ENCODE data around the gene RTN4IP1. TPM values are rescaled to one million over a fixed set of nuclear protein-coding genes. Genes with fewer than 3 reads are reported as not detected.
"Not testable (repeated sequence)": the region's sequence is repeated elsewhere in the genome, so short reads cannot be mapped to it uniquely, and the experiment has no call there.

RTN4IP1 gene
- total and polyA plus RNA-seq, 4 experiments from 2014 or later: 5.8 to 8.3 (median 7.4) TPM

DNA sequence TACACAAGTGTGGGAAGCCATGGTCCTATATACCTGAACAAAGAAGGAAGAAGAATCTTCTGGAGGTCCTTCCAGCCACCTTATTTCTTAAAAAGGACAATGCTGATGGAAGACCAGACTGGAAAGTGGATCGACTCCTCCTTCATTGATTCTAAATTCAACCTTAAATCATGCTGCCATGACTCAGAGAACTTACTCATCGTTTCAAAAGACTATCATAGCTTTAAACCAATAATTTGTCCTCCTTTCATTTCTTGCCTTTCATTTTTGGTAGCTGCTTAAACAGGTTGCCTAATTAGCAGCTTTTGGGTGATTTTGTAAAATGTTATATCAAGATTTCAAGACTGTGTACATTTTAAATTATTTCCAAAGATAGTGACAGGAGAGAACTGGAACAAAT is 60.8 kb downstream of the RTN4IP1 start:
- peaks cover 46 to 72% of the 10 kb centered on the region in 2 donors for H3K36me3 Mint-ChIP-seq
- DNase-seq: no peak
- H3K27ac ChIP-seq (ENCODE audit: low read depth, low read length): no peak overlapping the region
- H3K36me3 ChIP-seq (ENCODE audit: insufficient read depth, low read length): peaks cover 36% of the 10 kb centered on the region
- H3K4me1 ChIP-seq (ENCODE audit: insufficient read depth, low read length): no peaks in the 10 kb centered on the region
- no peaks in the 10 kb centered on the region for H3K9me3 ChIP-seq (ENCODE audit: control insufficient read depth in 1 of 2, low read length in 2 of 2)
- ChIA-PET POLR2A (ENCODE audit: partially characterized antibody) (interaction anchor here (0.6 kb wide), 1 partner anchor 482 kb away, joined by 4 read pairs; the partner anchor contains the start of gene PRDM1), CTCF (ENCODE audit: partially characterized antibody) (interaction anchor here (1.5 to 10.1 kb wide), 2 partner anchors 40 to 124 kb away, joined by 3 to 341 read pairs; no protein-coding TSS in a partner anchor)
- peaks cover 0 to 6% (median 3%) of the 10 kb centered on the region in 4 donors for H3K4me1 Mint-ChIP-seq
- H3K9me3 Mint-ChIP-seq: no peaks in the 10 kb centered on the region
- peak overlapping the region in 5 of 7 donors; percentile 7 to 50 (median 19) for H3K27ac Mint-ChIP-seq
- H3K4me3 ChIP-seq (ENCODE audit: low read length in 2 of 2): no peak overlapping the region
- H3K27me3 ChIP-seq (ENCODE audit: insufficient read depth, low read length): no peaks in the 10 kb centered on the region
- H3K27me3 Mint-ChIP-seq: no peaks in the 10 kb centered on the region
- intact Hi-C loops (cut with micrococcal nuclease): no loop called here
- no peak overlapping the region for H3K4me3 Mint-ChIP-seq

DNA sequence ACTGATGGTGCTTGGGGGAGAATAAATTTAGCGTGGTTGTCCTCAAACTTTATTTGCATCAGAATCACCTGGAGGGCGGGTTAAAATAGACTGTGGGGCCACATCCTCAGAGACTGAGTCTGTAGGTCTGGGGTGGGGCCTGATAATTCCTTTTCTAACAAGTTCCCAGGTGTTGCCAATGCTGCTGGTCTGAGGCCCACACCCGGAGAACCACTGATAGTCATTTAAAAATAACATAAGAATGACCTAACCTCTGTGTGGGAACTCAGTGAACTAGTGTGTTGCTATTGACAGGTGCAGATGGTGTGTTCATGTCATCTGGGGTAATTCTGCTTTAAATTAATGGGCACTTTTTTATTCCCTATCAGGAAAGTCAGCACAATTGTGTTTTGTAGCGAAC is 64.8 kb downstream of the RTN4IP1 start:
- Histone ChIP-seq H3K36me3 (ENCODE audit: insufficient read depth, low read length) (peaks cover 60% of the 10 kb centered on the region), H3K9me3 (ENCODE audit: control insufficient read depth in 1 of 2, low read length in 2 of 2) (no peaks in the 10 kb centered on the region), H3K4me3 (ENCODE audit: low read length in 2 of 2) (no peak overlapping the region), H3K4me1 (ENCODE audit: insufficient read depth, low read length) (no peaks in the 10 kb centered on the region), H3K27ac (ENCODE audit: low read depth, low read length) (no peak overlapping the region), H3K27me3 (ENCODE audit: insufficient read depth, low read length) (no peaks in the 10 kb centered on the region)
- Mint-ChIP-seq H3K9me3 (no peaks in the 10 kb centered on the region), H3K4me1 (peaks cover 0 to 6% (median 3%) of the 10 kb centered on the region in 4 donors), H3K27ac (peak overlapping the region in 3 of 7 donors; percentile 20 to 50 (median 35)), H3K36me3 (peaks cover 54 to 84% of the 10 kb centered on the region in 2 donors), H3K27me3 (no peaks in the 10 kb centered on the region), H3K4me3 (no peak overlapping the region)
- intact Hi-C loops (cut with micrococcal nuclease): no loop called here
- no peak for DNase-seq
- ChIA-PET CTCF (ENCODE audit: partially characterized antibody) (interaction anchor here (0.6 to 6.7 kb wide), 10 partner anchors 9 to 293 kb away, joined by 3 to 114 read pairs (median 6); no protein-coding TSS in a partner anchor), POLR2A (ENCODE audit: partially characterized antibody) (interaction anchor here (1.4 to 3.6 kb wide), 2 partner anchors 45 to 117 kb away, joined by 6 to 12 read pairs; no protein-coding TSS in a partner anchor)

- Mint-ChIP-seq H3K4me3 (no peak overlapping the region), H3K9me3 (no peaks in the 10 kb centered on the region), H3K36me3 (peaks cover 58 to 84% of the 10 kb centered on the region in 2 donors), H3K27ac (peak overlapping the region in 2 of 7 donors; percentile 42 to 48), H3K27me3 (no peaks in the 10 kb centered on the region), H3K4me1 (peaks cover 0 to 6% (median 3%) of the 10 kb centered on the region in 4 donors)
- ChIA-PET CTCF (ENCODE audit: partially characterized antibody) (interaction anchor here (0.8 to 6.7 kb wide), 14 partner anchors 9 to 550 kb away, joined by 3 to 114 read pairs (median 4); no protein-coding TSS in a partner anchor), POLR2A (ENCODE audit: partially characterized antibody) (interaction anchor here (1.4 to 3.6 kb wide), 3 partner anchors 44 to 116 kb away, joined by 6 to 13 read pairs (median 12); no protein-coding TSS in a partner anchor)
- intact Hi-C loops (cut with micrococcal nuclease): no loop called here
- H3K9me3 ChIP-seq (ENCODE audit: control insufficient read depth in 1 of 2, low read length in 2 of 2): no peaks in the 10 kb centered on the region
- peaks cover 64% of the 10 kb centered on the region for H3K36me3 ChIP-seq (ENCODE audit: insufficient read depth, low read length)
- H3K27ac ChIP-seq (ENCODE audit: low read depth, low read length): no peak overlapping the region
- no peak for DNase-seq
- no peaks in the 10 kb centered on the region for H3K27me3 ChIP-seq (ENCODE audit: insufficient read depth, low read length)
- no peak overlapping the region for H3K4me3 ChIP-seq (ENCODE audit: low read length in 2 of 2)
- no peaks in the 10 kb centered on the region for H3K4me1 ChIP-seq (ENCODE audit: insufficient read depth, low read length)
Measured at GRCh38 chr6:106563614-106564013, 65.7 kb downstream of the RTN4IP1 start.

DNA sequence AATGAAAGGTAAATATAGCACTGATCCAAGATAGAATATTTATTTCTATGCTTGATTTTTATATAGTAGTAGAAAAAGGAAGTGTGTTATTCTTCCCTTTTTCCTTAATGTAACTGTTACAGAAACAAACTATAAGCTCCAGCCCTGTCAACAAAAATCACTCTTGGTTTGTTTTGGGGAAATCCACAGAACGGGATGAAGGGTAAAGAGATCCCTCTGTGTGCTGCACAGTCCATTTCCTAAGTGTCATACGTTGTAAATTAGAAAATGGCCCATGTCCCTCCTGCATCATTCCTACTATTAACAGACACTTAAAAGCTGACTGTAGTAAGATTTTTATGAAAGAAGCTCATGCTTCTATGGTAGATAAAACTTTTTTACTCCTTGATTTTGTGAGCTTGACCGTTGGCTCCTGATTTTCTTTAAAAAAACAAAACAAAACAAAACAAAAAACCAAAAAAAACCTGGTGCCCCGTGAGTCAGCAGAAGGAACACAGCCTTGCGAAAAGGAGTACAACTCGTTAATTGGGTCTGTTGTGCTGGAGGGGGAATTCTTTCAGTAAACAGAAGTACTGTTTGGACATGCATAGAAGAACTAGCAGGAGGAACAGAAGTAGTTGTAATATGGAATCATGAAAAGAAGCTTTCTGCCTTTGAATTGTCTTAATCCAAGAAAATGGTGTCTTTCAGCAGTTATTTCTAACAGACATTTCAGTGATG is 67.5 kb downstream of the RTN4IP1 start:
- peaks cover 54 to 85% of the 10 kb centered on the region in 2 donors for H3K36me3 Mint-ChIP-seq
- peaks cover 56% of the 10 kb centered on the region for H3K36me3 ChIP-seq (ENCODE audit: insufficient read depth, low read length)
- H3K4me1 Mint-ChIP-seq: peaks cover 0 to 6% (median 3%) of the 10 kb centered on the region in 4 donors
- no peak overlapping the region for H3K4me3 ChIP-seq (ENCODE audit: low read length in 2 of 2)
- H3K4me3 Mint-ChIP-seq: no peak overlapping the region
- peak overlapping the region; percentile 12 to 85 (median 52) for H3K27ac Mint-ChIP-seq
- no peak overlapping the region for H3K27ac ChIP-seq (ENCODE audit: low read depth, low read length)
- no peaks in the 10 kb centered on the region for H3K27me3 ChIP-seq (ENCODE audit: insufficient read depth, low read length)
- CTCF ChIA-PET (ENCODE audit: partially characterized antibody): interaction anchor here (1.0 to 6.7 kb wide), 12 partner anchors 22 to 435 kb away, joined by 3 to 114 read pairs (median 4); no protein-coding TSS in a partner anchor
- no peaks in the 10 kb centered on the region for H3K9me3 Mint-ChIP-seq
- intact Hi-C loops (cut with micrococcal nuclease): no loop called here
- H3K27me3 Mint-ChIP-seq: no peaks in the 10 kb centered on the region
- no peak for DNase-seq
- H3K9me3 ChIP-seq (ENCODE audit: control insufficient read depth in 1 of 2, low read length in 2 of 2): no peaks in the 10 kb centered on the region
- POLR2A ChIA-PET (ENCODE audit: partially characterized antibody): interaction anchor here (0.6 to 3.6 kb wide), 3 partner anchors 23 to 49 kb away, joined by 3 to 13 read pairs (median 12); no protein-coding TSS in a partner anchor
- H3K4me1 ChIP-seq (ENCODE audit: insufficient read depth, low read length): no peaks in the 10 kb centered on the region

GRCh38 chr6:106560996-106561685 is 68.2 kb downstream of the RTN4IP1 start:
- peaks cover 56% of the 10 kb centered on the region for H3K36me3 ChIP-seq (ENCODE audit: insufficient read depth, low read length)
- no peaks in the 10 kb centered on the region for H3K9me3 Mint-ChIP-seq
- peak overlapping the region; percentile 23 to 85 (median 47) for H3K27ac Mint-ChIP-seq
- H3K27me3 ChIP-seq (ENCODE audit: insufficient read depth, low read length): no peaks in the 10 kb centered on the region
- CTCF ChIA-PET (ENCODE audit: partially characterized antibody): interaction anchor here (1.0 to 6.7 kb wide), 9 partner anchors 22 to 436 kb away, joined by 3 to 114 read pairs (median 4); no protein-coding TSS in a partner anchor
- H3K4me3 ChIP-seq (ENCODE audit: low read length in 2 of 2): no peak overlapping the region
- H3K4me1 ChIP-seq (ENCODE audit: insufficient read depth, low read length): no peaks in the 10 kb centered on the region
- H3K27ac ChIP-seq (ENCODE audit: low read depth, low read length): no peak overlapping the region
- no peak overlapping the region for H3K4me3 Mint-ChIP-seq
- POLR2A ChIA-PET (ENCODE audit: partially characterized antibody): interaction anchor here (3.6 kb wide), 1 partner anchor 41 kb away, joined by 12 read pairs; no protein-coding TSS in a partner anchor
- H3K9me3 ChIP-seq (ENCODE audit: control insufficient read depth in 1 of 2, low read length in 2 of 2): no peaks in the 10 kb centered on the region
- H3K4me1 Mint-ChIP-seq: peaks cover 0 to 6% (median 4%) of the 10 kb centered on the region in 4 donors
- no peaks in the 10 kb centered on the region for H3K27me3 Mint-ChIP-seq
- no peak for DNase-seq
- intact Hi-C loops (cut with micrococcal nuclease): no loop called here
- peaks cover 53 to 85% of the 10 kb centered on the region in 2 donors for H3K36me3 Mint-ChIP-seq

GRCh38 chr6:106559659-106560058 is 69.6 kb downstream of the RTN4IP1 start:
- intact Hi-C loops (cut with micrococcal nuclease); H3K4me1 Mint-ChIP-seq; H3K27me3 ChIP-seq (ENCODE audit: insufficient read depth, low read length); H3K9me3 ChIP-seq (ENCODE audit: control insufficient read depth in 1 of 2, low read length in 2 of 2); H3K4me3 Mint-ChIP-seq; H3K27ac ChIP-seq (ENCODE audit: low read depth, low read length); H3K9me3 Mint-ChIP-seq; H3K27me3 Mint-ChIP-seq; H3K4me3 ChIP-seq (ENCODE audit: low read length in 2 of 2); DNase-seq; H3K4me1 ChIP-seq (ENCODE audit: insufficient read depth, low read length): not testable (repeated sequence)
- ChIA-PET CTCF (ENCODE audit: partially characterized antibody) (interaction anchor here (1.0 to 11.7 kb wide), 4 partner anchors 48 to 117 kb away, joined by 5 to 163 read pairs (median 9); no protein-coding TSS in a partner anchor), POLR2A (ENCODE audit: partially characterized antibody) (interaction anchor here (1.7 to 2.3 kb wide), 2 partner anchors 39 to 47 kb away, joined by 9 to 11 read pairs; no protein-coding TSS in a partner anchor)
- peak overlapping the region in 2 of 7 donors; percentile 4 to 53 for H3K27ac Mint-ChIP-seq
- peaks cover 44 to 86% of the 10 kb centered on the region in 2 donors for H3K36me3 Mint-ChIP-seq
- H3K36me3 ChIP-seq (ENCODE audit: insufficient read depth, low read length): peaks cover 61% of the 10 kb centered on the region

Data from CD4-positive, alpha-beta memory T cell (primary cell).